H1 (cell line): Measurements from ENCODE around the gene STXBP5. TPM values are rescaled to one million over a fixed set of nuclear protein-coding genes. Genes with fewer than 3 reads are reported as not detected.

Source experiments
- CTBP2 ChIP-seq: IDR thresholded peaks from 2 replicates; pipeline ENCODE4 v1.7.0; 2011; ENCODE audit warnings: borderline replicate concordance, mild to moderate bottlenecking, moderate library complexity, mixed read lengths, low read length; ENCODE audit not compliant: insufficient read depth, insufficient read length
- SRF ChIP-seq: IDR thresholded peaks from 2 replicates; pipeline ENCODE4 v1.6.1; 2011; ENCODE audit warnings: mild to moderate bottlenecking, low read depth, low read length, moderate library complexity
- TAF1 ChIP-seq: IDR thresholded peaks from 2 replicates; pipeline ENCODE4 v1.6.1; 2011; ENCODE audit warnings: mild to moderate bottlenecking, low read depth, low read length
- polyA plus RNA-seq, 7 experiments: library from polyadenylated mRNA; depleted of rRNA in 3 of 7; stranded (reverse) in 5 of 7; unstranded in 2 of 7; fragments of >200 nt in 5 of 7; fragments of 200-250 nt in 2 of 7; gene quantifications; 1 replicate in 5 of 7; 2 replicates in 1 of 7; 4 replicates in 1 of 7; pipeline versions ENCODE4 v1.2.1 to v1.2.3, GENCODE V29; 2011 to 2013; ENCODE audit warnings: missing spikeins in 2 of 7, mixed read lengths in 2 of 7
- total RNA-seq: library from RNA; stranded (reverse); fragmentation: NEBNext Ultra II Directional; extraction: Animal tissue kit (Norgen Biotek cat#: 25700); gene quantifications from 2 replicates; pipeline ENCODE4 v1.2.1, GENCODE V29; 2021

Gene STXBP5
- total and polyA plus RNA-seq, 2 of the 8 experiments (the other 6 are each of a cell fraction or from before 2014, with no cell fraction given): 2.7 to 10.8 TPM

DNA sequence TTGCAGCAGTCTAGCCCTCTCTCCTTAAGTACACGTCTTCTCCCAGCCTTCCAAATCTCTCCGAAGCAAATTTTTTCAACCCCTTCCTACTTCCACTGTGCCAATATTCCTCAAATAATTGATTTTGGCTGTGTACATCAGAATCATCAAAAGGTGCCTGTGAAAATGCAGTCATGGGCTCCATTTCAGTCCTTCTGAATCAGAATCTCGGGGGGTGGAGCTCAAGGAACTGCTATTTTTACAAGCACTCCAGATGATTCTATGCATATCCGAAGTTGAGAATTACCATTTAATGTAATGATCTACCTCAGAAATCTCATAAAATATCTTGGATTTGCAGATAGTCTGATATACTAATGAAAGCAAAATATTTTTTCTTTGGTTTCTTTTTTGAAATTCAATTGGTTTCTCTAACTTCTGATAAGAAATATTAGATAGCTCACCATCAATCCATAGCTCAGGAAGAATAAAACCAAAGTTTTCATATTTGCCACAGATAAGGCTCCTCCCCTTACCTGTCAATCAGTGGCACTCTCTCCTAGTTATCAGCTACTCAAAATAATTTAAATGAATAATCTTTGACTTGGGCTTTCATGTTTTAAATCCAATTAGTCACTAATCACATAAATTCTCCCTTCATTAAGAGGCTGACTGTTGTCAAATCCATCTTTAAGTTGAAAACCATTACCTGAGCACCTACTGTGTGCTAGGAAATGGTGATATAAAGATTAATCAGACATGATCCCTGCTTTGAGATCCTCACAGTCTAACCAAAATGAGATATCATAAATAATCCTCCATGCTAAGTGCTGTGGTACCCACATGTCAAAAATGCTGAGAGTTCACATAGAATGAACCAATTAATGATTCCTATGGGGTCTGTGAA is 36.4 kb upstream of the STXBP5 start (continued):
- TF ChIP-seq CTBP2 (no peak), SRF (no peak), TAF1 (no peak)
